IPS-18a (cell line): ENCODE data around the gene MIEF2.

Source experiments
- H3K27ac ChIP-seq: one replicate; pipeline ENCODE4 v1.5.1; 2013; ENCODE audit warnings: low read length
- H3K27me3 ChIP-seq: one replicate; pipeline ENCODE4 v1.6.1; 2013; ENCODE audit warnings: mild to moderate bottlenecking, low read length; ENCODE audit not compliant: control insufficient read depth, insufficient read depth
- H3K36me3 ChIP-seq: one replicate; pipeline ENCODE4 v1.6.1; 2013; ENCODE audit warnings: low read depth, low read length; ENCODE audit not compliant: control insufficient read depth
- H3K4me1 ChIP-seq: one replicate; pipeline ENCODE4 v1.6.1; 2013; ENCODE audit warnings: low read depth, low read length; ENCODE audit not compliant: control insufficient read depth
- H3K4me3 ChIP-seq: one replicate; pipeline ENCODE4 v1.5.1; 2013; ENCODE audit warnings: low read length
- H3K9ac ChIP-seq: one replicate; pipeline ENCODE4 v1.6.1; 2013; ENCODE audit warnings: mild to moderate bottlenecking, low read length, moderate library complexity
- H3K9me3 ChIP-seq: one replicate; pipeline ENCODE4 v1.6.1; 2013; ENCODE audit warnings: low read depth, low read length; ENCODE audit not compliant: control insufficient read depth

The MIEF2 gene

GRCh38 chr17:18251204-18251603, 9.3 kb upstream of the MIEF2 start:
- Histone ChIP-seq H3K4me1 (peaks cover 5% of the 10 kb centered on the region), H3K9ac (no peak overlapping the region), H3K27ac (no peak overlapping the region), H3K9me3 (no peaks in the 10 kb centered on the region), H3K36me3 (peaks cover 69% of the 10 kb centered on the region), H3K27me3 (no peaks in the 10 kb centered on the region), H3K4me3 (no peak overlapping the region)

GRCh38 chr17:18252160-18252559, 8.3 kb upstream of the MIEF2 start:
- Histone ChIP-seq H3K27ac (no peak overlapping the region), H3K4me1 (peaks cover 7% of the 10 kb centered on the region), H3K36me3 (peaks cover 68% of the 10 kb centered on the region)

GRCh38 chr17:18253187-18253884, 7.1 kb upstream of the MIEF2 start:
- Histone ChIP-seq H3K4me1 (peaks cover 8% of the 10 kb centered on the region), H3K9me3 (no peaks in the 10 kb centered on the region), H3K27ac (no peak overlapping the region), H3K27me3 (no peaks in the 10 kb centered on the region), H3K36me3 (peaks cover 68% of the 10 kb centered on the region), H3K4me3 (no peak overlapping the region), H3K9ac (no peak overlapping the region)

More at GRCh38 chr17:18252160-18252559, 8.3 kb upstream of the MIEF2 start:
- Histone ChIP-seq H3K27me3 (no peaks in the 10 kb centered on the region), H3K9ac (no peak overlapping the region), H3K4me3 (no peak overlapping the region), H3K9me3 (no peaks in the 10 kb centered on the region)

- Histone ChIP-seq H3K4me3 (no peak overlapping the region), H3K27me3 (no peaks in the 10 kb centered on the region), H3K4me1 (peaks cover 8% of the 10 kb centered on the region), H3K9me3 (no peaks in the 10 kb centered on the region), H3K9ac (no peak overlapping the region), H3K27ac (no peak overlapping the region), H3K36me3 (peaks cover 64% of the 10 kb centered on the region)
These were observed 6.3 kb upstream of the MIEF2 start for GRCh38 chr17:18253947-18254821.

GRCh38 chr17:18254888-18255649, 5.4 kb upstream of the MIEF2 start:
- Histone ChIP-seq H3K36me3 (peaks cover 60% of the 10 kb centered on the region), H3K9ac (no peak overlapping the region), H3K9me3 (no peaks in the 10 kb centered on the region), H3K4me1 (peaks cover 8% of the 10 kb centered on the region), H3K27ac (no peak overlapping the region), H3K27me3 (no peaks in the 10 kb centered on the region), H3K4me3 (no peak overlapping the region)

GRCh38 chr17:18256351-18256750, 4.1 kb upstream of the MIEF2 start:
- H3K4me1 ChIP-seq, result peaks cover 9% of the 10 kb centered on the region
- H3K27ac ChIP-seq, result no peak overlapping the region
- no peaks in the 10 kb centered on the region for H3K27me3 ChIP-seq
- H3K9ac ChIP-seq, result no peak overlapping the region
- H3K36me3 ChIP-seq, result peaks cover 47% of the 10 kb centered on the region
- H3K4me3 ChIP-seq, result peak overlapping the region; percentile 82
- no peaks in the 10 kb centered on the region for H3K9me3 ChIP-seq

- Histone ChIP-seq H3K9ac (peak overlapping the region; percentile 9), H3K9me3 (no peaks in the 10 kb centered on the region), H3K27me3 (no peaks in the 10 kb centered on the region), H3K27ac (no peak overlapping the region), H3K4me1 (peaks cover 13% of the 10 kb centered on the region), H3K4me3 (peak overlapping the region; percentile 82), H3K36me3 (peaks cover 43% of the 10 kb centered on the region)
These were observed 3.7 kb upstream of the MIEF2 start for GRCh38 chr17:18256776-18257175.

GRCh38 chr17:18257268-18257981, 3.0 kb upstream of the MIEF2 start:
- H3K27ac ChIP-seq, result peak overlapping the region; percentile 25
- peak overlapping the region; percentile 66 for H3K9ac ChIP-seq
- H3K9me3 ChIP-seq, result no peaks in the 10 kb centered on the region
- H3K4me1 ChIP-seq, result peaks cover 13% of the 10 kb centered on the region
- peaks cover 36% of the 10 kb centered on the region for H3K36me3 ChIP-seq
- peak overlapping the region; percentile 82 for H3K4me3 ChIP-seq
- no peaks in the 10 kb centered on the region for H3K27me3 ChIP-seq

GRCh38 chr17:18257982-18258355, 2.5 kb upstream of the MIEF2 start:
- Histone ChIP-seq H3K27me3 (no peaks in the 10 kb centered on the region), H3K4me3 (peak overlapping the region; percentile 82)

GRCh38 chr17:18258356-18259038, 2.0 kb upstream of the MIEF2 start, which contains the start of gene FLII:
Gene FLII (minus strand): TSS chr17:18258738. CDS start chr17:18258690, 48 bp downstream.
- peaks cover 31% of the 10 kb centered on the region for H3K36me3 ChIP-seq
- H3K4me3 ChIP-seq, result peak within 1 kb of the TSS; percentile 82
- H3K9ac ChIP-seq, result peak within 1 kb of the TSS; percentile 66
- H3K27me3 ChIP-seq, result no peaks in the 10 kb centered on the region
- no peaks in the 10 kb centered on the region for H3K9me3 ChIP-seq
- H3K27ac ChIP-seq, result peak within 1 kb of the TSS; percentile 25
- peaks cover 13% of the 10 kb centered on the region for H3K4me1 ChIP-seq

More at GRCh38 chr17:18257982-18258355, 2.5 kb upstream of the MIEF2 start:
- Histone ChIP-seq H3K9ac (peak overlapping the region; percentile 66), H3K9me3 (no peaks in the 10 kb centered on the region), H3K36me3 (peaks cover 32% of the 10 kb centered on the region), H3K4me1 (peaks cover 13% of the 10 kb centered on the region), H3K27ac (no peak overlapping the region)
